HCT116 (cell line): ENCODE data around the gene RIMOC1. TPM values are rescaled to one million over a fixed set of nuclear protein-coding genes. Genes with fewer than 3 reads are reported as not detected.

Source experiments
- ATAC-seq: fragments of 200-7000 bp; cut with Tn5 transposase; 2 replicates; pipeline ENCODE4 v1.9.1; 2020; ENCODE audit warnings: mild to moderate bottlenecking, moderate library complexity
- BruUV-seq: library from RNA; stranded (reverse); fragments of 400-500 nt; replicated peaks from 2 replicates; lab custom pipeline; 2021; lab: Mats Ljungman, UMichigan
- CTCF ChIA-PET: fragments of 300-600 bp; sonication (Branson Sonifier 250); formaldehyde crosslinking; loops from one replicate; lab custom pipeline; 2021; ENCODE audit warnings: antibody characterized with exemption; lab: Charles Lee
- POLR2A ChIA-PET: fragments of 300-600, 350-600 bp; sonication (Branson Sonifier 250); formaldehyde crosslinking; loops from one replicate; lab custom pipeline; 2021; ENCODE audit warnings: antibody characterized with exemption; lab: Charles Lee
- RAD21 ChIA-PET, 2 experiments: fragments of 300-600 bp; sonication (Branson Sonifier 250); formaldehyde crosslinking; loops; one replicate each; lab custom pipeline; 2023; ENCODE audit warnings: low total read pairs in 2 of 2; ENCODE audit not compliant: uncharacterized antibody in 2 of 2, unreplicated experiment in 2 of 2, low non-redundant PET in 1 of 2; lab: Charles Lee
- DNase-seq: peaks from one replicate; pipeline ENCODE4 v3.0.0-alpha.2; 2010; ENCODE audit warnings: low read depth, low spot score
- H2AFZ ChIP-seq: fragments of 200-600 bp; shearing (Covaris generic), sonication (generic); 2 replicates; pipeline ENCODE4 v1.6.1; 2017; ENCODE audit warnings: low read depth, mixed run types, mixed read lengths, antibody characterized with exemption, low read length; ENCODE audit not compliant: poor library complexity, severe bottlenecking
- H3K27ac ChIP-seq: 2 replicates; pipeline ENCODE4 v1.5.1; 2012; ENCODE audit warnings: low read depth, low read length
- H3K27me3 ChIP-seq: fragments of 200-600 bp; sonication (generic); 2 replicates; pipeline ENCODE4 v1.6.1; 2016; ENCODE audit warnings: mixed run types, low read length, mixed read lengths; ENCODE audit not compliant: insufficient read depth
- H3K36me3 ChIP-seq, 2 experiments: fragments of 200-500 bp in 1 of 2; fragments of 200-600 bp in 1 of 2; sonication (Bioruptor generic) in 1 of 2; sonication (generic) in 1 of 2; 2 replicates each; pipeline versions ENCODE4 v1.5.1 to v1.6.1; 2014 to 2016; ENCODE audit warnings: low read length in 2 of 2, inconsistent platforms in 1 of 2, mixed read lengths in 1 of 2, mixed run types in 1 of 2; ENCODE audit not compliant: insufficient read depth in 2 of 2, control insufficient read depth in 1 of 2
- H3K4me1 ChIP-seq, 2 experiments: fragments of 200-600 bp in 1 of 2; sonication (generic) in 1 of 2; 2 replicates each; pipeline versions ENCODE4 v1.5.1 to v1.6.1; 2012 to 2017; ENCODE audit warnings: low read length in 2 of 2, inconsistent platforms in 1 of 2, mild to moderate bottlenecking in 1 of 2, mixed read lengths in 1 of 2, mixed run types in 1 of 2, moderate library complexity in 1 of 2; ENCODE audit not compliant: insufficient read depth in 2 of 2, control insufficient read depth in 1 of 2
- H3K4me2 ChIP-seq: fragments of 200-600 bp; sonication (generic); 2 replicates; pipeline ENCODE4 v1.6.1; 2017; ENCODE audit warnings: mixed run types, low read length, mixed read lengths
- H3K4me3 ChIP-seq, 2 experiments: fragments of 200-600 bp in 1 of 2; sonication (generic) in 1 of 2; replicated peaks in 1 of 2; 2 replicates each; pipeline ENCODE4 v1.5.1; 2011 to 2016; ENCODE audit warnings: low read length in 2 of 2, control low read depth in 1 of 2, low read depth in 1 of 2, mild to moderate bottlenecking in 1 of 2, mixed read lengths in 1 of 2, mixed run types in 1 of 2
- H3K79me2 ChIP-seq: fragments of 200-600 bp; sonication (generic); 2 replicates; pipeline ENCODE4 v1.6.1; 2017; ENCODE audit warnings: mild to moderate bottlenecking, mixed run types, low read length, moderate library complexity, mixed read lengths; ENCODE audit not compliant: insufficient read depth
- H3K9ac ChIP-seq: fragments of 200-600 bp; sonication (generic); 2 replicates; pipeline ENCODE4 v1.6.1; 2016; ENCODE audit warnings: low read length, mixed read lengths
- H3K9me2 ChIP-seq: fragments of 200-600 bp; sonication (generic), shearing (Covaris generic); 2 replicates; pipeline ENCODE4 v1.6.1; 2017; ENCODE audit warnings: mixed run types, mild to moderate bottlenecking, moderate library complexity; ENCODE audit not compliant: insufficient read depth
- H3K9me3 ChIP-seq, 2 experiments: fragments of 200-500 bp in 1 of 2; fragments of 200-600 bp in 1 of 2; sonication (Bioruptor generic) in 1 of 2; sonication (generic) in 1 of 2; 2 replicates each; pipeline ENCODE4 v1.6.1; 2014 to 2017; ENCODE audit warnings: low read length in 2 of 2, mixed read lengths in 2 of 2, inconsistent platforms in 1 of 2, low read depth in 1 of 2, mild to moderate bottlenecking in 1 of 2, mixed run types in 1 of 2, moderate library complexity in 1 of 2; ENCODE audit not compliant: control insufficient read depth in 1 of 2, insufficient read depth in 1 of 2
- H4K20me1 ChIP-seq: fragments of 200-600 bp; sonication (generic), shearing (Covaris generic); 2 replicates; pipeline ENCODE4 v1.6.1; 2017; ENCODE audit warnings: mixed run types, mild to moderate bottlenecking, moderate library complexity; ENCODE audit not compliant: insufficient read depth
- CBX3 ChIP-seq: IDR thresholded peaks from 2 replicates; pipeline ENCODE4 v1.6.1; 2012; ENCODE audit warnings: low read depth
- CEBPB ChIP-seq: IDR thresholded peaks from 2 replicates; pipeline ENCODE4 v1.6.1; 2012; ENCODE audit warnings: low read depth
- ELF1 ChIP-seq: IDR thresholded peaks from 2 replicates; pipeline ENCODE4 v1.6.1; 2012; ENCODE audit warnings: low read depth, borderline replicate concordance
- EZH2 ChIP-seq: fragments of 200-600 bp; sonication (generic); IDR thresholded peaks from 2 replicates; pipeline ENCODE4 v1.6.1; 2017; ENCODE audit warnings: antibody characterized with exemption, mixed run types
- FOSL1 ChIP-seq: IDR thresholded peaks from 2 replicates; pipeline ENCODE4 v1.6.1; 2012; ENCODE audit warnings: low read depth
- JUND ChIP-seq: IDR thresholded peaks from 2 replicates; pipeline ENCODE4 v1.6.1; 2012
- POLR2A ChIP-seq: IDR thresholded peaks from 2 replicates; pipeline ENCODE4 v1.7.0; 2011; ENCODE audit warnings: borderline replicate concordance; ENCODE audit not compliant: insufficient read depth, insufficient read length; ENCODE audit errors: extremely low read depth
- POLR2AphosphoS5 ChIP-seq: IDR thresholded peaks from 2 replicates; pipeline ENCODE4 v1.6.1; 2011; ENCODE audit warnings: mild to moderate bottlenecking, low read depth, low read length, moderate library complexity
- RAD21 ChIP-seq: IDR thresholded peaks from 2 replicates; pipeline ENCODE4 v1.6.1; 2012; ENCODE audit warnings: low read depth, mild to moderate bottlenecking
- SIN3A ChIP-seq: IDR thresholded peaks from 2 replicates; pipeline ENCODE4 v1.6.1; 2012; ENCODE audit warnings: low read depth
- SP1 ChIP-seq: IDR thresholded peaks from 2 replicates; pipeline ENCODE4 v1.6.1; 2012; ENCODE audit warnings: low read depth
- SRF ChIP-seq: IDR thresholded peaks from 2 replicates; pipeline ENCODE4 v1.6.1; 2012; ENCODE audit warnings: low read depth
- TCF7L2 ChIP-seq: IDR thresholded peaks from 2 replicates; pipeline ENCODE4 v1.7.0; 2011; ENCODE audit warnings: borderline replicate concordance, inconsistent platforms; ENCODE audit not compliant: insufficient read depth, insufficient read length; ENCODE audit errors: extremely low read depth
- YY1 ChIP-seq: IDR thresholded peaks from 2 replicates; pipeline ENCODE4 v1.6.1; 2011; ENCODE audit warnings: low read length, low read depth, moderate library complexity, mild to moderate bottlenecking; ENCODE audit not compliant: insufficient replicate concordance; ENCODE audit errors: extremely low read depth
- ZNF274 ChIP-seq: fragments of 200-500 bp; sonication (Bioruptor generic); IDR thresholded peaks from 2 replicates; pipeline ENCODE4 v1.6.1; 2014; ENCODE audit warnings: mild to moderate bottlenecking, low read depth, low read length, inconsistent platforms
- intact Hi-C: fragments of 100-400 bp; cut with micrococcal nuclease; formaldehyde crosslinking; loops from 2 replicates; pipeline ENCODE4 v1.10.0; 2022
- total RNA-seq: library from RNA; stranded (reverse); gene quantifications from one replicate; pipeline ENCODE4 v1.2.1, GENCODE V29; 2021; ENCODE audit not compliant: unreplicated experiment
- TF ChIP-seq, protein P1 (sequence below): IDR thresholded peaks from 2 replicates; pipeline ENCODE4 v1.6.1; 2012
- TF ChIP-seq, protein P2 (sequence below): IDR thresholded peaks from 2 replicates; pipeline ENCODE4 v1.6.1; 2012; ENCODE audit warnings: low read depth
- TF ChIP-seq, protein P3 (sequence below), 3 experiments: fragments of 200-600 bp in 1 of 3; sonication (generic) in 1 of 3; IDR thresholded peaks in 2 of 3; conservative IDR thresholded peaks in 1 of 3; 2 replicates each; pipeline ENCODE4 v1.5.1; 2012 to 2017; ENCODE audit warnings: low read depth in 2 of 3, low read length in 2 of 3, antibody characterized with exemption in 1 of 3, borderline replicate concordance in 1 of 3, control low read depth in 1 of 3, mild to moderate bottlenecking in 1 of 3, mixed read lengths in 1 of 3, mixed run types in 1 of 3, moderate library complexity in 1 of 3; ENCODE audit not compliant: insufficient read depth in 1 of 3
- TF ChIP-seq, protein P4 (sequence below): IDR thresholded peaks from 2 replicates; pipeline ENCODE4 v1.6.1; 2012

RIMOC1 gene
- total RNA-seq, 1 experiment from 2014 or later: 28.2 TPM

DNA sequence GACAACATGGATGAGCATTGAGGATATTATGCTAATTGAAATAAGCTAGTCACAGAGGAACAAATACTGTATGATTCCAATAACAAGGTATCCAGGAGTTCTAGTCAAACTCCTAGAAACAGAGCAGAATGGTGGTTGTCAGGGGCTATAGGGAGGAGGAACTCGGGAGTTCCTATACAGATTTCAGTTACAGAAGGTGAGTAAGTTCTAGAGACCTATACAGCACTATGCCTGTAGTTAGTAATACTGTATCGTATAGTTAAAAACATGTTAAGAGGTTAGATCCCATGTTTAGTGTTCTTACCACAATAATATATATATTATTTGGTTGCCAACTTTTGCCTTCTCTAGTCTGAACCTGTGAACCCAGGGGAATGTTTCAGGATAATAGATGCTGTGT is 26.0 kb upstream of the RIMOC1 start:
- ChIA-PET POLR2A (no interaction called here), RAD21 (no interaction called here), CTCF (no interaction called here)
- intact Hi-C loops: no loop called here
- ATAC-seq (no peak), DNase-seq (no peak)
- Histone ChIP-seq H3K4me1 (no peaks in the 10 kb centered on the region), H3K9me3 (no peaks in the 10 kb centered on the region), H3K27ac (no peak overlapping the region), H3K9ac (no peak overlapping the region), H3K36me3 (no peaks in the 10 kb centered on the region), H3K79me2 (no peaks in the 10 kb centered on the region), H3K27me3 (no peaks in the 10 kb centered on the region), H3K4me2 (no peak overlapping the region), H3K9me2 (no peaks in the 10 kb centered on the region), H4K20me1 (no peaks in the 10 kb centered on the region), H2AFZ (no peak overlapping the region), H3K4me3 (no peak overlapping the region)
- no peak for TF ChIP-seq JUND
- TF ChIP-seq POLR2AphosphoS5: no peak
- no peak for TF ChIP-seq SP1
- TF ChIP-seq, protein P1, sequence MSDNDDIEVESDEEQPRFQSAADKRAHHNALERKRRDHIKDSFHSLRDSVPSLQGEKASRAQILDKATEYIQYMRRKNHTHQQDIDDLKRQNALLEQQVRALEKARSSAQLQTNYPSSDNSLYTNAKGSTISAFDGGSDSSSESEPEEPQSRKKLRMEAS: no peak
- TF ChIP-seq, protein P2, sequence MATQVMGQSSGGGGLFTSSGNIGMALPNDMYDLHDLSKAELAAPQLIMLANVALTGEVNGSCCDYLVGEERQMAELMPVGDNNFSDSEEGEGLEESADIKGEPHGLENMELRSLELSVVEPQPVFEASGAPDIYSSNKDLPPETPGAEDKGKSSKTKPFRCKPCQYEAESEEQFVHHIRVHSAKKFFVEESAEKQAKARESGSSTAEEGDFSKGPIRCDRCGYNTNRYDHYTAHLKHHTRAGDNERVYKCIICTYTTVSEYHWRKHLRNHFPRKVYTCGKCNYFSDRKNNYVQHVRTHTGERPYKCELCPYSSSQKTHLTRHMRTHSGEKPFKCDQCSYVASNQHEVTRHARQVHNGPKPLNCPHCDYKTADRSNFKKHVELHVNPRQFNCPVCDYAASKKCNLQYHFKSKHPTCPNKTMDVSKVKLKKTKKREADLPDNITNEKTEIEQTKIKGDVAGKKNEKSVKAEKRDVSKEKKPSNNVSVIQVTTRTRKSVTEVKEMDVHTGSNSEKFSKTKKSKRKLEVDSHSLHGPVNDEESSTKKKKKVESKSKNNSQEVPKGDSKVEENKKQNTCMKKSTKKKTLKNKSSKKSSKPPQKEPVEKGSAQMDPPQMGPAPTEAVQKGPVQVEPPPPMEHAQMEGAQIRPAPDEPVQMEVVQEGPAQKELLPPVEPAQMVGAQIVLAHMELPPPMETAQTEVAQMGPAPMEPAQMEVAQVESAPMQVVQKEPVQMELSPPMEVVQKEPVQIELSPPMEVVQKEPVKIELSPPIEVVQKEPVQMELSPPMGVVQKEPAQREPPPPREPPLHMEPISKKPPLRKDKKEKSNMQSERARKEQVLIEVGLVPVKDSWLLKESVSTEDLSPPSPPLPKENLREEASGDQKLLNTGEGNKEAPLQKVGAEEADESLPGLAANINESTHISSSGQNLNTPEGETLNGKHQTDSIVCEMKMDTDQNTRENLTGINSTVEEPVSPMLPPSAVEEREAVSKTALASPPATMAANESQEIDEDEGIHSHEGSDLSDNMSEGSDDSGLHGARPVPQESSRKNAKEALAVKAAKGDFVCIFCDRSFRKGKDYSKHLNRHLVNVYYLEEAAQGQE: no peak
- no peak for TF ChIP-seq SRF
- TF ChIP-seq SIN3A: no peak
- no peak for TF ChIP-seq TCF7L2
- TF ChIP-seq, protein P3, sequence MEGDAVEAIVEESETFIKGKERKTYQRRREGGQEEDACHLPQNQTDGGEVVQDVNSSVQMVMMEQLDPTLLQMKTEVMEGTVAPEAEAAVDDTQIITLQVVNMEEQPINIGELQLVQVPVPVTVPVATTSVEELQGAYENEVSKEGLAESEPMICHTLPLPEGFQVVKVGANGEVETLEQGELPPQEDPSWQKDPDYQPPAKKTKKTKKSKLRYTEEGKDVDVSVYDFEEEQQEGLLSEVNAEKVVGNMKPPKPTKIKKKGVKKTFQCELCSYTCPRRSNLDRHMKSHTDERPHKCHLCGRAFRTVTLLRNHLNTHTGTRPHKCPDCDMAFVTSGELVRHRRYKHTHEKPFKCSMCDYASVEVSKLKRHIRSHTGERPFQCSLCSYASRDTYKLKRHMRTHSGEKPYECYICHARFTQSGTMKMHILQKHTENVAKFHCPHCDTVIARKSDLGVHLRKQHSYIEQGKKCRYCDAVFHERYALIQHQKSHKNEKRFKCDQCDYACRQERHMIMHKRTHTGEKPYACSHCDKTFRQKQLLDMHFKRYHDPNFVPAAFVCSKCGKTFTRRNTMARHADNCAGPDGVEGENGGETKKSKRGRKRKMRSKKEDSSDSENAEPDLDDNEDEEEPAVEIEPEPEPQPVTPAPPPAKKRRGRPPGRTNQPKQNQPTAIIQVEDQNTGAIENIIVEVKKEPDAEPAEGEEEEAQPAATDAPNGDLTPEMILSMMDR (IDR thresholded peaks at IDR 0.05 in 2 of 3, conservative IDR thresholded peaks at IDR 0.05 in 1 of 3; ENCODE audit: borderline replicate concordance in 1 of 3, insufficient read depth in 1 of 3, low read depth in 2 of 3, low read length in 2 of 3): no peak
- TF ChIP-seq FOSL1: no peak
- no peak for TF ChIP-seq POLR2A
- no peak for TF ChIP-seq ELF1
- TF ChIP-seq ZNF274: no peak
- TF ChIP-seq EZH2: no peak
- TF ChIP-seq CBX3: no peak
- no peak for TF ChIP-seq CEBPB
- TF ChIP-seq YY1: no peak
- TF ChIP-seq, protein P4, sequence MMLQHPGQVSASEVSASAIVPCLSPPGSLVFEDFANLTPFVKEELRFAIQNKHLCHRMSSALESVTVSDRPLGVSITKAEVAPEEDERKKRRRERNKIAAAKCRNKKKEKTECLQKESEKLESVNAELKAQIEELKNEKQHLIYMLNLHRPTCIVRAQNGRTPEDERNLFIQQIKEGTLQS: no peak
- no peak for TF ChIP-seq RAD21
- BruUV-seq: no TSS peak
